SK-N-SH (cell line): ENCODE data around the gene AP2S1. TPM values are rescaled to one million over a fixed set of nuclear protein-coding genes. Genes with fewer than 3 reads are reported as not detected.

Experiments
- CTCF ChIA-PET: fragments of 300-600, 350-600 bp; formaldehyde crosslinking; extraction: SDS; loops from one replicate; lab custom pipeline; 2021; lab: Yijun Ruan, JAX
- POLR2A ChIA-PET: fragments of 350-600 bp; sonication (Branson Sonifier 250); formaldehyde crosslinking; extraction: SDS; loops from one replicate; lab custom pipeline; 2020; ENCODE audit warnings: antibody characterized with exemption, inconsistent platforms; lab: Yijun Ruan, JAX
- DNase-seq: peaks from one replicate; pipeline ENCODE4 v3.0.0; 2012
- H2AFZ ChIP-seq: fragments of 200-600 bp; sonication (generic); 2 replicates; pipeline ENCODE4 v1.8.1; 2016; ENCODE audit warnings: antibody characterized with exemption, mild to moderate bottlenecking, low read depth
- H3F3A ChIP-seq: fragments of 200-600 bp; sonication (generic); replicated peaks from 2 replicates; pipeline ENCODE3; 2016; ENCODE audit warnings: antibody characterized with exemption, mild to moderate bottlenecking; ENCODE audit not compliant: insufficient read depth
- H3K27ac ChIP-seq, 2 experiments: fragments of 200-500 bp in 1 of 2; fragments of 200-600 bp in 1 of 2; sonication (Bioruptor generic) in 1 of 2; sonication (generic), shearing (Covaris generic) in 1 of 2; 2 replicates each; pipeline versions ENCODE4 v1.5.1 to v1.6.1; 2014 to 2016; ENCODE audit warnings: low read depth in 2 of 2, inconsistent platforms in 1 of 2, low read length in 1 of 2, mild to moderate bottlenecking in 1 of 2, mixed read lengths in 1 of 2
- H3K27me3 ChIP-seq: fragments of 200-600 bp; sonication (generic), shearing (Covaris generic); 2 replicates; pipeline ENCODE4 v1.6.1; 2016; ENCODE audit warnings: mixed run types; ENCODE audit not compliant: insufficient read depth
- H3K36me3 ChIP-seq, 2 experiments: fragments of 200-500 bp in 1 of 2; fragments of 200-600 bp in 1 of 2; sonication (Bioruptor generic) in 1 of 2; sonication (generic) in 1 of 2; replicated peaks in 1 of 2; 2 replicates each; pipeline versions ENCODE3 to v1.5.1; 2014 to 2016; ENCODE audit warnings: low read length in 1 of 2, mild to moderate bottlenecking in 1 of 2; ENCODE audit not compliant: insufficient read depth in 2 of 2, control insufficient read depth in 1 of 2
- H3K4me1 ChIP-seq, 2 experiments: fragments of 200-500 bp in 1 of 2; fragments of 200-600 bp in 1 of 2; sonication (Bioruptor generic) in 1 of 2; sonication (generic), shearing (Covaris generic) in 1 of 2; 2 replicates each; pipeline versions ENCODE4 v1.5.1 to v1.6.1; 2014 to 2016; ENCODE audit warnings: low read depth in 1 of 2, low read length in 1 of 2, mixed run types in 1 of 2; ENCODE audit not compliant: insufficient read depth in 2 of 2, control insufficient read depth in 1 of 2
- H3K4me2 ChIP-seq: fragments of 200-600 bp; sonication (generic), shearing (Covaris generic); 2 replicates; pipeline ENCODE4 v1.6.1; 2017; ENCODE audit warnings: mixed run types
- H3K4me3 ChIP-seq, 2 experiments: fragments of 200-500 bp in 1 of 2; fragments of 200-600 bp in 1 of 2; sonication (Bioruptor generic) in 1 of 2; sonication (generic), shearing (Covaris generic) in 1 of 2; 2 replicates each; pipeline versions ENCODE4 v1.5.1 to v1.8.1; 2014 to 2016; ENCODE audit warnings: low read depth in 2 of 2, inconsistent platforms in 1 of 2, low read length in 1 of 2, mild to moderate bottlenecking in 1 of 2, mixed read lengths in 1 of 2, moderate library complexity in 1 of 2
- H3K79me2 ChIP-seq: fragments of 200-600 bp; sonication (generic); 2 replicates; pipeline ENCODE4 v1.8.1; 2017; ENCODE audit warnings: mild to moderate bottlenecking; ENCODE audit not compliant: insufficient read depth
- H3K9ac ChIP-seq: fragments of 200-600 bp; sonication (generic); 2 replicates; pipeline ENCODE4 v1.6.1; 2017; ENCODE audit warnings: mixed run types
- H3K9me2 ChIP-seq: fragments of 200-600 bp; sonication (generic); 2 replicates; pipeline ENCODE4 v1.6.1; 2017; ENCODE audit warnings: mixed run types
- H3K9me3 ChIP-seq: fragments of 200-600 bp; sonication (generic); 2 replicates; pipeline ENCODE4 v1.6.1; 2017; ENCODE audit warnings: mixed run types, mild to moderate bottlenecking, moderate library complexity
- H4K20me1 ChIP-seq: fragments of 200-600 bp; sonication (generic); 2 replicates; pipeline ENCODE4 v1.6.1; 2017; ENCODE audit warnings: mild to moderate bottlenecking, mixed run types; ENCODE audit not compliant: insufficient read depth
- ELF1 ChIP-seq: IDR thresholded peaks from 2 replicates; pipeline ENCODE4 v1.4.0; 2012
- EP300 ChIP-seq, 2 experiments: IDR thresholded peaks; 2 replicates each; pipeline versions ENCODE4 v1.4.0 to v1.6.1; 2012; ENCODE audit warnings: borderline replicate concordance in 1 of 2, low read depth in 1 of 2, low read length in 1 of 2
- EZH2phosphoT487 ChIP-seq: fragments of 200-600 bp; sonication (generic); IDR thresholded peaks from 2 replicates; pipeline ENCODE4 v1.6.1; 2017; ENCODE audit warnings: low read depth, mixed run types, mild to moderate bottlenecking, antibody characterized with exemption, moderate library complexity, borderline replicate concordance
- FOXJ3 ChIP-seq: sonication (generic); formaldehyde crosslinking; IDR thresholded peaks from 2 replicates; pipeline ENCODE4 v1.5.1; 2020; ENCODE audit warnings: mild to moderate bottlenecking, missing genetic modification reagents
- GATA2 ChIP-seq: sonication (generic); formaldehyde crosslinking; IDR thresholded peaks from 2 replicates; pipeline ENCODE4 v1.5.0; 2020; ENCODE audit warnings: mild to moderate bottlenecking, missing genetic modification reagents
- JUND ChIP-seq: IDR thresholded peaks from 2 replicates; pipeline ENCODE4 v1.4.0; 2012
- MAX ChIP-seq: IDR thresholded peaks from 2 replicates; pipeline ENCODE4 v1.4.0; 2012; ENCODE audit warnings: low read depth
- MXI1 ChIP-seq: IDR thresholded peaks from 2 replicates; pipeline ENCODE4 v1.6.1; 2012; ENCODE audit warnings: mild to moderate bottlenecking, low read depth, low read length, improper control_type of control experiment
- NFIC ChIP-seq: IDR thresholded peaks from 2 replicates; pipeline ENCODE4 v1.4.0; 2012; ENCODE audit warnings: borderline replicate concordance
- PBX3 ChIP-seq: IDR thresholded peaks from 2 replicates; pipeline ENCODE4; 2012
- POLR2AphosphoS5 ChIP-seq: IDR thresholded peaks from 2 replicates; pipeline ENCODE4 v1.6.1; 2012; ENCODE audit warnings: low read depth, low read length
- RFX5 ChIP-seq: IDR thresholded peaks from 2 replicates; pipeline ENCODE4 v1.6.1; 2012; ENCODE audit warnings: mild to moderate bottlenecking, improper control_type of control experiment, low read length
- RXRA ChIP-seq: IDR thresholded peaks from 2 replicates; pipeline ENCODE4 v1.4.0; 2012; ENCODE audit warnings: low read depth, mild to moderate bottlenecking, borderline replicate concordance
- TAF1 ChIP-seq: IDR thresholded peaks from 2 replicates; pipeline ENCODE4 v1.6.1; 2012; ENCODE audit warnings: low read depth, mild to moderate bottlenecking, low read length, moderate library complexity, borderline replicate concordance
- TCF12 ChIP-seq: IDR thresholded peaks from 2 replicates; pipeline ENCODE4 v1.4.0; 2012
- USF1 ChIP-seq: IDR thresholded peaks from 2 replicates; pipeline ENCODE4 v1.4.0; 2012; ENCODE audit warnings: low read depth, borderline replicate concordance
- ZBTB33 ChIP-seq: IDR thresholded peaks from 2 replicates; pipeline ENCODE4 v1.4.0; 2012; ENCODE audit warnings: low read depth, borderline replicate concordance
- WGBS: methylation state at CpG from one replicate; pipeline ENCODE4 v1.1.6; 2017; ENCODE audit warnings: low lambda C conversion rate; 5-methylcytosine and 5-hydroxymethylcytosine counted together
- polyA plus RNA-seq, 3 experiments: library from polyadenylated mRNA; depleted of rRNA; stranded (reverse); fragments of >200 nt; gene quantifications; 2 replicates each; pipeline ENCODE4 v1.2.3, GENCODE V29; 2012
- TF ChIP-seq, protein P1 (sequence below): IDR thresholded peaks from 2 replicates; pipeline ENCODE4 v1.6.1; 2012; ENCODE audit warnings: mild to moderate bottlenecking, low read depth, low read length, moderate library complexity
- TF ChIP-seq, protein P2 (sequence below): fragments of 200-600 bp; sonication (generic); IDR thresholded peaks from 2 replicates; pipeline ENCODE4 v1.6.1; 2017; ENCODE audit warnings: antibody characterized with exemption, mild to moderate bottlenecking, moderate library complexity
- TF ChIP-seq, protein P3 (sequence below): fragments of 150-350 bp; IDR thresholded peaks from 2 replicates; pipeline ENCODE4 v1.6.1; 2016; ENCODE audit warnings: mild to moderate bottlenecking, low read depth, low read length

Gene AP2S1
- polyA plus RNA-seq, 1 of the 3 experiments (the other 2 are of a cell fraction) = 565 TPM

DNA sequence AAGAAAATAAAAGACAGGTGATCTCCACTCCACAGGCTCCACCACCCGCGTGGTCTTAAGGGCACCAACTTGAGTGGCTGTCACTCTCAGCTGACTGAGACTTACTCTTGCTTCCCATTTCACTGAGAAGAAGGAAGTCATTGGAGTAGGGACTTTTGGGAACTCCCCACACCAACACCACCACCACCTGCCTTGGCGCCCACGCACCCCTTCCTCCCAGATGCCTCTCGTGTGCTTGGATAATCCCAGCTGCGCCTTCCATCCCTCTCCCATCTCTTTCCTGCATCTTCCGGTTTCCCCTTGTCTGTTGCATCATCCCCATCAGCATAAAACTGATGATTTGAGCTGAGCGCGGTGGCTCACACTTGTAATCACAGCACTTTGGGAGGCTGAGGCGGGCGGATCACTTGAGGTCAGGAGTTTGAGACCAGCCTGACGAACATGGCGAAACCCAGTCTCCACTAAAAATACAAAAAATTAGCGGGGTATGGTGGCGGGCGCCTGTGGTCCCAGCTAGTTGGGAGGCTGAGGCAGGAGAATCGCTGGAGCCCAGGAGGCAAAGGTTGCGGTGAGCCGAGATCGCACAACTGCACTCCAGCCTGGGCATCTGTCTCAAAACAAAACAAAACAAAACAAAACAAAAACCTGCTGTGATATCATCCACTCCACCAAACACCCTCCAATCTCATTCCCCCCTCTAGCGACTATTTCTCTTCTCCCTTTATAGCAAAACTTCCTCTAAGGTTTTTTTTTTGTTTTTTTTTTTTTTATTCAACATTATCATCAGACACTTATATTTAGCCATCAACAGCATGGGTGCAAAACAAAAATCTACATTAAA is 25.5 kb downstream of the AP2S1 start:
- DNase-seq = no peak
- Histone ChIP-seq H3K4me2 (no peak overlapping the region), H4K20me1 (no peaks in the 10 kb centered on the region), H2AFZ (no peak overlapping the region), H3K9ac (no peak overlapping the region), H3F3A (peaks cover 18% of the 10 kb centered on the region), H3K4me1 (peaks cover 3 to 5% of the 10 kb centered on the region in 2 experiments; a peak in 1 of 4 replicates), H3K79me2 (no peaks in the 10 kb centered on the region), H3K36me3 (no peaks in the 10 kb centered on the region), H3K27ac (no peak overlapping the region), H3K9me3 (no peaks in the 10 kb centered on the region), H3K4me3 (no peak overlapping the region), H3K9me2 (no peaks in the 10 kb centered on the region), H3K27me3 (no peaks in the 10 kb centered on the region)
- CTCF ChIA-PET = interaction anchor here (2.6 kb wide), 1 partner anchor 15 kb away, joined by 7 read pairs; no protein-coding TSS in a partner anchor
- TF ChIP-seq RXRA (no peak), MXI1 (no peak), POLR2AphosphoS5 (no peak), PBX3 (no peak), ELF1 (no peak), JUND (no peak), EZH2phosphoT487 (no peak), USF1 (no peak), TCF12 (no peak), RFX5 (no peak), FOXJ3 (CRISPR knock-in tag) (no peak), MAX (no peak), GATA2 (CRISPR knock-in tag) (no peak), ZBTB33 (no peak), EP300 (IDR thresholded peaks at IDR 0.05; ENCODE audit: borderline replicate concordance in 1 of 2, low read depth in 1 of 2, low read length in 1 of 2) (no peak), TAF1 (no peak), NFIC (no peak)
- TF ChIP-seq, protein P1, sequence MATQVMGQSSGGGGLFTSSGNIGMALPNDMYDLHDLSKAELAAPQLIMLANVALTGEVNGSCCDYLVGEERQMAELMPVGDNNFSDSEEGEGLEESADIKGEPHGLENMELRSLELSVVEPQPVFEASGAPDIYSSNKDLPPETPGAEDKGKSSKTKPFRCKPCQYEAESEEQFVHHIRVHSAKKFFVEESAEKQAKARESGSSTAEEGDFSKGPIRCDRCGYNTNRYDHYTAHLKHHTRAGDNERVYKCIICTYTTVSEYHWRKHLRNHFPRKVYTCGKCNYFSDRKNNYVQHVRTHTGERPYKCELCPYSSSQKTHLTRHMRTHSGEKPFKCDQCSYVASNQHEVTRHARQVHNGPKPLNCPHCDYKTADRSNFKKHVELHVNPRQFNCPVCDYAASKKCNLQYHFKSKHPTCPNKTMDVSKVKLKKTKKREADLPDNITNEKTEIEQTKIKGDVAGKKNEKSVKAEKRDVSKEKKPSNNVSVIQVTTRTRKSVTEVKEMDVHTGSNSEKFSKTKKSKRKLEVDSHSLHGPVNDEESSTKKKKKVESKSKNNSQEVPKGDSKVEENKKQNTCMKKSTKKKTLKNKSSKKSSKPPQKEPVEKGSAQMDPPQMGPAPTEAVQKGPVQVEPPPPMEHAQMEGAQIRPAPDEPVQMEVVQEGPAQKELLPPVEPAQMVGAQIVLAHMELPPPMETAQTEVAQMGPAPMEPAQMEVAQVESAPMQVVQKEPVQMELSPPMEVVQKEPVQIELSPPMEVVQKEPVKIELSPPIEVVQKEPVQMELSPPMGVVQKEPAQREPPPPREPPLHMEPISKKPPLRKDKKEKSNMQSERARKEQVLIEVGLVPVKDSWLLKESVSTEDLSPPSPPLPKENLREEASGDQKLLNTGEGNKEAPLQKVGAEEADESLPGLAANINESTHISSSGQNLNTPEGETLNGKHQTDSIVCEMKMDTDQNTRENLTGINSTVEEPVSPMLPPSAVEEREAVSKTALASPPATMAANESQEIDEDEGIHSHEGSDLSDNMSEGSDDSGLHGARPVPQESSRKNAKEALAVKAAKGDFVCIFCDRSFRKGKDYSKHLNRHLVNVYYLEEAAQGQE = no peak
- TF ChIP-seq, protein P2, sequence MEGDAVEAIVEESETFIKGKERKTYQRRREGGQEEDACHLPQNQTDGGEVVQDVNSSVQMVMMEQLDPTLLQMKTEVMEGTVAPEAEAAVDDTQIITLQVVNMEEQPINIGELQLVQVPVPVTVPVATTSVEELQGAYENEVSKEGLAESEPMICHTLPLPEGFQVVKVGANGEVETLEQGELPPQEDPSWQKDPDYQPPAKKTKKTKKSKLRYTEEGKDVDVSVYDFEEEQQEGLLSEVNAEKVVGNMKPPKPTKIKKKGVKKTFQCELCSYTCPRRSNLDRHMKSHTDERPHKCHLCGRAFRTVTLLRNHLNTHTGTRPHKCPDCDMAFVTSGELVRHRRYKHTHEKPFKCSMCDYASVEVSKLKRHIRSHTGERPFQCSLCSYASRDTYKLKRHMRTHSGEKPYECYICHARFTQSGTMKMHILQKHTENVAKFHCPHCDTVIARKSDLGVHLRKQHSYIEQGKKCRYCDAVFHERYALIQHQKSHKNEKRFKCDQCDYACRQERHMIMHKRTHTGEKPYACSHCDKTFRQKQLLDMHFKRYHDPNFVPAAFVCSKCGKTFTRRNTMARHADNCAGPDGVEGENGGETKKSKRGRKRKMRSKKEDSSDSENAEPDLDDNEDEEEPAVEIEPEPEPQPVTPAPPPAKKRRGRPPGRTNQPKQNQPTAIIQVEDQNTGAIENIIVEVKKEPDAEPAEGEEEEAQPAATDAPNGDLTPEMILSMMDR = no peak
- TF ChIP-seq, protein P3, sequence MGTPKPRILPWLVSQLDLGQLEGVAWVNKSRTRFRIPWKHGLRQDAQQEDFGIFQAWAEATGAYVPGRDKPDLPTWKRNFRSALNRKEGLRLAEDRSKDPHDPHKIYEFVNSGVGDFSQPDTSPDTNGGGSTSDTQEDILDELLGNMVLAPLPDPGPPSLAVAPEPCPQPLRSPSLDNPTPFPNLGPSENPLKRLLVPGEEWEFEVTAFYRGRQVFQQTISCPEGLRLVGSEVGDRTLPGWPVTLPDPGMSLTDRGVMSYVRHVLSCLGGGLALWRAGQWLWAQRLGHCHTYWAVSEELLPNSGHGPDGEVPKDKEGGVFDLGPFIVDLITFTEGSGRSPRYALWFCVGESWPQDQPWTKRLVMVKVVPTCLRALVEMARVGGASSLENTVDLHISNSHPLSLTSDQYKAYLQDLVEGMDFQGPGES = no peak
- WGBS = 91% methylated on average over 21 of the region's 21 CpGs
- POLR2A ChIA-PET = no interaction called here
